HG03064 (cell line): ENCODE results near the gene QTRT2.

Source experiments
- ATAC-seq: cut with Tn5 transposase; IDR thresholded peaks from one replicate; pipeline ENCODE4 v1.9.1; 2021; ENCODE audit warnings: low read depth; ENCODE audit not compliant: unreplicated experiment

QTRT2 gene

DNA sequence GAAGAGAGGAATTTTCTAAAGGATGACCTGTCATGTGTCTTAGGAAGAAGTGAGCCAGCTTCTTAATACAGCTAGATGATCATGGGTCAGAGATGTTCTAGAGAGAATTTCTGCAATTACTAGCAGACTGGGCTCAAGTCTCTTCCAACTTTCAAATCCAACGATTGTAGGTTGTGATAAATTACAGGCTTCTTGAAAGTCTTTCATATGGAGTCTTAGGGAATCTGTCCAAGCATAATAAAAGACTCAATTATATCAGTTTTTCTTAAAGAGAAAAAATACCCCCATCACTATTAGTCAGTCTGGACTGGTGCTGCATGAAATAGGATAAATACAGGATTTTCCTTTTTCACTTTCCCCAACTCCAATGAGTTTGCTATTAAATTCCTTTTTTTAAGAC, 63.2 kb downstream of the QTRT2 start:
- no peak for ATAC-seq

- ATAC-seq = no peak
These were observed 63.7 kb downstream of the QTRT2 start for GRCh38 chr3:114120211-114120610.

GRCh38 chr3:114122027-114122709, 65.6 kb downstream of the QTRT2 start:
- no peak for ATAC-seq

DNA sequence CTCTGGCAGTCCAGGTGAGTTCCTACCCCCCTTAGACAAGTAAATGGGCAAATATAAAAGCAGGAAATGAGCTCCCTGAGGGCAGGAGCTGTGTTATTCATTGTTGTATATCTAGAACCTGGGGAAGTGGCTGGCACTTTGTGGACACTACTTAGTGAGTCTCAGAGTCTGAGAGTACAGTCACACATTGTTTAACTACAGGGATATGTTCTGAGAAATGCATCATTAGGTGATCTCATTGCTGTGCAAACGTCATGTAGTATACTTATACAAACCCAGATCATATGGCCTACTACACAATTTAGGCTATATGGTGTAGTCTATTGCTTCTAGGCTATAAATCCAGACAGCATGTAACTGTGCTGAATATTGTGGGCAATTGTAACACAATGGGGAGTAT, 69.9 kb downstream of the QTRT2 start:
- no peak for ATAC-seq

- ATAC-seq = no peak
These were observed 71.0 kb downstream of the QTRT2 start for GRCh38 chr3:114127517-114127916.

DNA sequence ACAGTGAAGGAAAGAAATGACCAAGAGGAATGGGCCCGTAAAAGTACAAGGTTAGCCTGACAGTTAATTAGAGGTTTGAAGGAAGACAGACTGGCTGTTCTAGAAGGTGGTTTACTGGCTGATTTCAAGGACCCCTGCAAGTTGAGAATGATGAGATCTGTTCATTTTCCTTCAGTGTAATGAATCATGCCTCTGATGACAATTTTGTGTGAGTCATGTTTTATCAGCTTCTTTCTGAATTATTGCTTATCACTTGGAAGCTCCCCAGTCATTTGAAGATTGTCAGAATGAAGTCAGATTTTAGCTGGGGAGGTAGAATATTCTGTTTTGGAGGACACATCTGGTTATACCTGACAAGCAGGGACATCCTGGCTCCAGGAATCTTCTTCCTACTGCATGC, 71.7 kb downstream of the QTRT2 start:
- no peak for ATAC-seq

DNA sequence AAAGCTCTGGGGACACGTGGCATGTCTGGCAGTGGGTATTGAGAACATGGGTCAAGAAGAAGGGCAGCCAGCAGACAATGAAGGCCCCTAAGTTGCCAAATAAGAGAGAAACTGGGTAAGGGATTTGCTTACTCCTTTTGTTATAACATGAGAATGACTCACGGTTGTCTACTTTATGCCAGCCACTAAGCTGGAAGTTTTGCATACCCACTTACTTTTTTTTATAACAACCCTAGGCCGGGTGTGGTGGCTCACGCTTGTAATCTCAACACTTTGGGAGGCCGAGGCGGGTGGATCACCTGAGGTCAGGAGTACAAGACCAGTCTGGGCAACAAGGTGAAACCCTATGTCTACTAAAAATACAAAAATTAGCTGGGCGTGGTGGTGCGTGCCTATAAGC, 72.3 kb downstream of the QTRT2 start:
- no peak for ATAC-seq

- ATAC-seq = no peak
These were observed 76.0 kb downstream of the QTRT2 start for GRCh38 chr3:114132500-114132899.

- ATAC-seq = no peak
These were observed 77.4 kb downstream of the QTRT2 start for GRCh38 chr3:114133947-114134346.
